Measurements from ENCODE around the gene C1S.

The C1S gene

GRCh38 chr12:7079826-7080125, 19.3 kb downstream of the C1S start:
- DNase-seq = no peak

- DNase-seq = no peak
These were observed 20.5 kb downstream of the C1S start for GRCh38 chr12:7081037-7081436.

- no peak for DNase-seq
These were observed 22.6 kb downstream of the C1S start for GRCh38 chr12:7083125-7083524.

GRCh38 chr12:7089196-7089871, 28.8 kb downstream of the C1S start:
- no peak for DNase-seq

GRCh38 chr12:7090222-7090998, 29.9 kb downstream of the C1S start:
- DNase-seq = no peak

DNA sequence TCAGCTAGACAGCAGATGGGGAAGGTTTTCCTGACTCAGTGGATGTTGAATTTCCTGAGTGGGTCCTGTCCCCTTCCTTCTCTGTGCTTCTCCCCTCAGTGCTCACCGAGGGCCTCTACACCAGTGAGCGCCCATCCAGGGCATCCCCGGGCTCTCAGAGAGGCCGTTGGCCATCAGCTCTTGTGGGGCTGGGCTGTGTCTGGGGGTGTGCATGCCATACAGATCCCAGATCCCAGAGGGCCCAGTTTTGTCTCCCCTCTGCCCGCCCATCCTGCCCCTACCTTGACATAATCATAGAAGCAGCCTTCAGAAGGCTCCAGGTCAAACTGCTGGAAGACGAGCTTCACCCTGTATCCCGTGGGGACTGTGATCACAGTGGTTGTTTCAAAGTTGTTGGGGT, 30.7 kb downstream of the C1S start:
- no peak for DNase-seq

- no peak for DNase-seq
These were observed 31.2 kb downstream of the C1S start for GRCh38 chr12:7091660-7092228.

GRCh38 chr12:7092229-7092985, 31.9 kb downstream of the C1S start, which contains the start of gene C1R:
Gene C1R, minus strand, starts transcription at chr12:7092445. Its CDS starts 57 bp downstream, at chr12:7092388.
- peak; percentile 35 for DNase-seq

- no peak for DNase-seq
These were observed 32.5 kb downstream of the C1S start for GRCh38 chr12:7092986-7093460.

DNA sequence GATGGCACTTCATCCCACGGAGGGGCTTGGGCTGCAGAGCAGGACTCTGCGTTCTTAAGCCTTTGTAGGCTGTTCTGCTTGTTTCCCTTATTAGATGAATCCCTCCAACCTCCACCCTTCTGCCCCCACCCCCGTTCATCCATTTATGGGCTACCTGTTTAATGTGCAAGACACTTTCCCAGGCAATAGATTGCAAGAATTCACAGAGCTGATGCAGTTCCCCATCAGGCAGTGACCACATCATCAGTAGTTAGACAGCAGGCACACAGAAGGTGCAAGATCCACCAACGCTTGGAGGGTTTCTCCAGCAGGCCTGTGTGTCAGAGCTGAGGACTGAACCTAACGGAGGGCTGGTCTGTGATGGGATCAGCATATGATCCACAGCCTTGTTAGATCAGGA, 33.0 kb downstream of the C1S start:
- DNase-seq = no peak

GRCh38 chr12:7093892-7094291, 33.4 kb downstream of the C1S start:
- DNase-seq = no peak

DNA sequence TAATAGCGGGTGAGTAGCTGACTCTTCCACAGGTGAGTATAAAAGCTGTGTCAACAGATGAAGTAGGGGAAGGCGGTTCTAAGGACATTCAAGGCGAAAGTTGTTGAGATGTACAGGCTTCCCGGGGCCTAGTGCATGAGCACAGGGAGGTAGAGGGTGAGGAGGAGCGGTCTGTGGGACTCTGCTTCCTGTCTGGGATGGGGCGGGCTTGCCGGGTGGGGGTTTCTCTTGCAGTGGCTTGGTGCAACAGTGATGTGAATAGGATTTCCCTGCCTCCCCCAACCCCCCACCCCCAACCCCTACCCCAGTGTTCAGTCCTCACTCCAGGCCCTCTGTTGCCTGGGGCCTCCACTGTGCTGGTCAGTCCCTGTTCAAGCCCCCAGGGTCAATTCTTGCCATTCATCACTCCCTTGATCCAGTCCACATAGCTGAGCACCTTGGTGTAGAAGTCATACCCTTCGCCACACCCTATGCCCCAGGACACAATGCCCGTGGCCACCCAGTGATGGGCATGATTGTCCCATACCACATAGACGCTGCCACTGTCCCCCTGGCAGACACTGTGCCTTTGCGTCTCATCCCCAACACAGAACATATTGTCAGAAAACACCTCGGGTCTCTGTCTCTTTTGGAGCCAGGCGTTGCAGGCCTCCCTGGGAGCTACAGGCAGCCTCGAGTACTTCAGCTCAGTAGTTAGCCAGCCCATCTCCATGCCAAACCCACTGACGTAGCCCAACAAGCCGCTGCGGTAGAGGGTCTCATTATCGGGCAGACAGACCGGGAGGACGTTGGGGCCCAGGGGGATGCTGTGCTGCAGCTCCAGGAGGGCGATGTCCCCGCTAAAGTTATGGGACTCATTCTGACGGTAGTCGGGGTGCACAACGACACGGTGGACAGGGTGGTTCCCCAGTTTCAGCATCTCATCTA, 35.8 kb downstream of the C1S start:
- DNase-seq = no peak

DNA sequence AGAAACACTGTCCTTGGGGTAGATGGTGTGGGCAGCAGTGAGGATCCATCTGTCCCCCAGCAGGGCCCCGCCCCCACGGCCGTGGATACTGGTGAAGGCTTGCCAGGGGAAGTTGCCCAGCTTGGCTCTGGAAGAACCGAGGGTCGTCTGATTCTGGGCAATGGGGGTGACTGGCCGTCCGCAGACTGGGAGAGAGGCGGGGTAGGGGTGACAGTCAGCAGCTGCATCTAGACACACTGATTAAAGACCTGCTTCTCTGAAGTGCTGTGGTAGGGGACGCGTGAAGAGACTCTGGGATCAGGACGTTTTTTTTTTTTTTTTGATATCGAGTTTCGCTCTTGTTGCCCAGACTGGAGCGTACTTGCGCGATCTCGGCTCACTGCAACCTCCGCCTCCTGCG, 36.5 kb downstream of the C1S start:
- no peak for DNase-seq

DNA sequence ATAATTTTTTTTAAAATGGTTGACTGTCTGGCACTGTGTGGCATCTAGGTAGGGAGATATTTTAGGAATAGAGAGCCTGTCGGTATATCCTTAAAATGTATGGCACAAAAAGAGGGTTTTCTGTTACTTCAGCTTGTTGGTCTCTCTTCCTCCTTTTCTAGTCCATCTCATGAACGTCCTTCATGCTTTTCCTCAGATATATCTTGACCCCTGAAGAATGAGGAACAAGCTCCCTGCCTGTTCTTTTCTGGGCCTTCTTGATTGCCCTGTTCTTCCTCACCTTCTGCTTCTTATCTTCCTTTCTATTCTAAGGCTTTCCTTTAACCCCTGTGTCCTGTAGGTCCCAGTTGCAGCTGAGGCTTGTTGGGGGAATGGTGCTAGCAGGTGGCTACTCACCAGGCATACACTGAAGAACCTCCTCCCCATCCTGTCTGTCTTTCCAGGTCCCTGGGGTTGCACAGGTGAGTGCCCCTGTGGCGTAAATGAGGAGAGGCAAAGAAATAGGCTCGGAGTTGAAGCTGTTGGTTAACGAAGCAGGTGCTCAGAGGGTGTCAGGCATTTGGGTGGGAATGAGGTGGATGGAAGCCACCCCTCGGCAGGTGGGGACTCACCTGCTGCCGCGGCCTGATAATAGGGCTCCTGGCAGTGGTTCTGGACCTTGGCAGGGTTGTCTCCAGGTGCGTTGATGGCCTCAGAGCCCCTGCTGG, 38.9 kb downstream of the C1S start:
- no peak for DNase-seq

GRCh38 chr12:7100239-7100638, 39.7 kb downstream of the C1S start:
- DNase-seq = peak; percentile 3

DNA sequence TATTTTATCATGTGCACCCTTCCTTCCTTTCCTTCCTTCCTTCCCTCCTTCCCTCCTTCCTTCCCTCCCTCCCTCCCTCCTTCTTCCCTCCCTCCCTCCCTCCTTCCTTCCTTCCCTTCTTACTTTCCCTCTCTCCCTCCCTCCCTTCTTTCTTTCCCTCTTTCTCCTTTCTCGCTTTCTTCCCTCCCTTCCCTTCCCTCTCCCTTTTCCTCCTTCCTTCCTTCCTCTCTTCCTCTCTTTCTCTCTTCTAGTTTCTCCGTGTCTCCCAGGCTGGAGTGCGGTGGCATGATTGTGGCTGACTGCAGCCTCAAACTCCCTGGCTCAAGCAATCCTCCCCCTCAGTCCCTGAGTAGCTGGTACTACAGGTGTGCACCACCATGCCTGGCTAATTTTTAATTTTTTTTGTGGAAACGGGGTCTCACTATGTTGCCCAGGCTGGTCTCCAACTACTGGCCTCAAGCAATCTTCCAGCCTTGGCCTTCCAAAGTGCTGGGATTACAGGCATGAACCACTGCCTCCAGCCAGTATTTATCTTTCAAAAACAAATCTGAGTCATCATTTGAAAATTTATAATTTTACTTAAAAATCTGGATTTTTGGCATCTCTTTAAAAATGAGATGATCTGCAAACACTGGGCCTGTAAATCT, 40.7 kb downstream of the C1S start:
- DNase-seq = no peak

DNA sequence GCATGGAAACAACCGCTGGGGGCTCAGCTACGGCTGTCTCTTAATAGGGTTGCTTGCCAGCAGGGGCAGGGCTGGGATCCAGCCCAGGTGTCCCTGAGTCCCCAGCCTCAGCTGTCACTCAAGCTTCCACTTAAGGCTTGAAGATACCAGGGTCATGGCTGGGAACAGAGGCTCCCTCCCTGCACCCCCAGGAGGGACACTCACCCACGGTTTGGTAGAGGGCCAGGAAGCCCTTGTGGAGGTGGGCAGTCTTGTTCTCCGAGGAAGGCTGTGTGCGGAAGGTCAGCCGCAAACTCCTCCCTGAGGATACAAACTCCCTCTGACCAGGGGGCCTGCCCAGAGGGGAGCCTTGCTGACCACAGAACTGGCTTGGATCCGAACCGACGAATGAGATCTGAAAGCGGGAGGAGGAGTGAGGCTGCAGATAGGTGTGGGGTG, 41.2 kb downstream of the C1S start:
- DNase-seq = no peak

DNA sequence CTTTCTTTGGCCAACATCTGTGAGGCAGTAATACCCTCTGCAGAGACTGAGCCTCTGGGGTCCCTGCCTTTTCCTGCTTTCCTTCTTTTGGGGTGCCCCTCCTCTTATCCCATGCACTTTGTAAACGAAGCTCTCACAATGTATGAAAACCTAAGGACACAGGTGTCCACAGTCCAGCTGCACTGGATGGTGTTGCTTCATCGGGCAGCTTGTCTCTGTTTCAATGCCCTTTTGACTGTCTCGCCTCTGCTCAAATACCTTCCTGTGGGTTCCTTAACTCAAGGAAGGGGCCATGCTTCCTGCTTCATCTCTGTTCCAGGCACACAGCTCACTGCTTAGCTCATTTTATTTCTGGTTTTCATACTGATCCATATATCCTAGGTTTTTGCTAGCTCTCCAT, 42.1 kb downstream of the C1S start:
- DNase-seq = no peak

DNA sequence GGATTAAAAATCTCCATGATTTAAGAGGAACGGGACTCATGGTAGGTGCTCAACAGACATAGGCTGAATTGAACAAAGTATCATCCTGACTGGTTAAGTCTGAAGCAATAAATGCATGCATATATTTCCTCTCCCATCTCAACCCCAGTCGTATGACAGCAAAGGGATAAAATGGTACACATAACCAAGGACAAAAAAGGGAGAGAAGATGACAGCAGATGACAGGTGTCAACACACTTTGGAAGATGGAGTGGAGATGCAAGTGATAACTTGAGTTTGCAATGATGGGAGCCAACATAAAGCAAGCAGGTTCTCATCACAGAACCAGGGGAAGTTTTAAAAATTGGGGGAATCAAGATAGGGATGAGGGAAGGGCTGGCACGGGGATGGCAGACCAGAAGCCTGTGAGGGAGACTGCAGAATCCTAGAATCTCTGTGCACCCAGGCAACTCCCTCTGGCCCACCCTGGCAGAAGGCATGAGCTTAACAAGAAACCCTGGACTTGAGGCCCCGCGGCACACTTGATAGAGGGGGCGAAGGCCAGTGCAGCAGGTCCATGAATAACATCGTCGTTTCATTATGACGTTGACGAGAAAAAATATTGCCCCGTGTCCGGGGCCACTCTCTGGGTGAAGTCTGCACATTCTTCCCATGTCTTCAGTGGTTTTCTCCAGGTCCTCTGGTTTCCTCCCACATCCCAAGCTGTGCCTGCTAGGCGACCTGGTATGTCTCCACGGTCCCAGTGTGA, 43.5 kb downstream of the C1S start:
- DNase-seq = no peak

- no peak for DNase-seq
These were observed 45.6 kb downstream of the C1S start for GRCh38 chr12:7106082-7106481.

Measured in NCI-H1436 (cell line).